TTC549 (cell line): ENCODE measurements around the gene MYLK.

Experiments
- FAIRE-seq: peaks from 2 replicates; lab custom pipeline; 2012; peaks lifted over from hg19 to GRCh38; lab: Jason Lieb, UNC

Gene MYLK

GRCh38 chr3:123696808-123697207 is 187.3 kb downstream of the MYLK start:
- no peak for FAIRE-seq

DNA sequence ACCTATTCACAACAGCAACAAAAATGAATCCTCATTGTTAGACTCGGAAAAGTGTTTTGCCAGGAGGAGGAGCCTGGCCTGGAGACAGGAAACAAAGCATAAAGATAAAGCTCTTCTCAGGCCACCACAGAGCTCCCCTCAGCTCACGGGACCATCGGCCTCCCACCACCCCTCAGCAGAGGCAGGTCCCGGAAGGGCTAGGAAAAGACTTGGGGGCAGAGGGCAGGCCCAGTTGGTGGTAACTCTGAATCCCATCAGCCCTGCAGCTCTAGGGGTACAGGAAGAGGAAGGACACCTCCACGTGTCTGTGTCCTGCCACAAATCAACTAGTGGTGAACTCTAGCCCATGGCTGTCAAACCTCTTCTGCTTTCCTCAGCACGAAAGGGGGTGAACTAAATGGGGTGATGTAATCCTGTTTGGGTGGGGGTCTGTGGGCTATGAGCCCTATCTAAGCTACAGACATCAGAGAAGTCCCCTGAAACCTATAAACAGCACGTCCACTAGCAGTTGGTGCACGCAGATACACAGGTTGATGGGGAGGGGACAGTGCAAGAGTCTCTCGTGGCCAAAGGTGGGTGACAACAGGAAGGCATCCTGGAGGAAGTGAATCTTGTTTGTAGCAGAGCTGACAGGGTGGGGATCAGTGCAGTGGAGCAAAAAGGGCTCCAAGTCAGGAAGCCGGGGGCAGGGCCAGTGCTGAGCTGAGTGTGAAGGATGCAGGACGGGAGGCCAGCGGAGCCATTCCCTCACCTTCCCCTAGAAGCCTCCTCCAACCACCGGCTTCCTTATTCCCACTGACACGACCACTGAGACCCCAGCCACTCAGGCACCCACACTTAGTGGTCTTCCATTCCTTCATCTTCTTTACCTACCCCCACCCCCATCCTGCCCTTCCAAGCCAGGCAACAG is 188.1 kb downstream of the MYLK start:
- FAIRE-seq, result no peak

- no peak for FAIRE-seq
Measured at GRCh38 chr3:123695152-123695551, 189.0 kb downstream of the MYLK start.

DNA sequence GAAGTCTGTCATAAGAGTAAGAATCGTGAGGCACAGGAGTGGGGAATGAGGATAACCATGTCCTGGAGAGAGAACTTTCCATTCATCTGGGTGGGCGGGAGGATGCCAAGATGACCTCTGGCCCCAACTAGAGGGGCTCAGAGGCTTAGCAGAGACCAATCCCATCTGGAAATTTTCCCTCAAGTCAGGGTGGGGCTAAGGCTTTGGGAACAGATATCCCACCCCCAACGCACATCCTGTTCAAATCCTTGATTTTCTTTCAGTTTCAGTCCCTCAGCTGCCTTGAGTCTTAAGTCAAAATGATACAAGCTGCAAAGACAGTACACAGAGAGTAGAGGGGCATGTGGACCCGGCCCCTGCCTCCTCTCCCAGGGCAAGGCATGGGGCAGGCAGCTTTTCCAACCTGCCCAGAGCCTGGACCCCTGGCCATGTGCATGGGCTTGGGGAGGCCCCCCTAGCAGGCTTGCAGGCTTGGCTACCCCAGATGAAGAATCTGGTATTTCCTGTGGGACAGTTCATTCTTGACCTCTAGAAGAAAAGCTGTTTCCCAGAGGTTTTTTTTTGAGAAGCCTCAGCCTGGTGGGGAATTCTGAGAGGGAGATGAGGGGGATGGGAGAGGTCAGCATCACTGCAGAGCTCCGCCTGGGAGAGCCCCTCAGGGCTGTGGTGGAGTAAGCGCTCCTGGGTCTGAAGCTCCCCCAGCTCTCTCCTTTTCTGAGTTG is 189.6 kb downstream of the MYLK start:
- no peak for FAIRE-seq

DNA sequence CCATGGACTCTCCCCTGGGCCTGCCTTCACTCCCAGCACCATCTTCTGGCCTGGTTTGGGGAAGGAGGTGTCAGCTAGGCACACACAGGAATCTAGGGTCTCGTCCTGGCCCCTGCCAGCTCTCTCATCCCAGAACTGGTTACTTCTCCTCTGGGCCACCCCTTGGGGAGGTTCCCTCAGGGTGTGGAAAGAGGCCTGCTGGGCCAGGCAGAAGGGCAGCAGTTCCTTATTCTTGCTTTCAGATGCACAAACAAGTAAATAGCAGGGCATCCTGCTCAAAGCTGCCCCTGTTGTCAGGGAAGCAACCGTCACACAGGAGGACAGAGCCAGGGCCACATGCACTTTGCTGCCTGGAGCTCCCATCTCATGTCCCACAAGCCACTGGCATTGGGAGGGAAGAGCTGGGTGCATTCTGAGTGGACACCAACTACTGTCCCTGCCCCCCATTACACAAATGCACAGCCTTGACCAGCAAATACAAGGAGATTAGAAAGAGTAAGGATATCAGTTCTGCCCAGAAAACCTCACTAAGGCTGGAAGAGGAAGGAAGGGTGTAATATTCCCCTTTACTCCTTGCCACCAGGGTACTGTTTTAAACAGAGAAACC is 190.4 kb downstream of the MYLK start:
- FAIRE-seq, result no peak

DNA sequence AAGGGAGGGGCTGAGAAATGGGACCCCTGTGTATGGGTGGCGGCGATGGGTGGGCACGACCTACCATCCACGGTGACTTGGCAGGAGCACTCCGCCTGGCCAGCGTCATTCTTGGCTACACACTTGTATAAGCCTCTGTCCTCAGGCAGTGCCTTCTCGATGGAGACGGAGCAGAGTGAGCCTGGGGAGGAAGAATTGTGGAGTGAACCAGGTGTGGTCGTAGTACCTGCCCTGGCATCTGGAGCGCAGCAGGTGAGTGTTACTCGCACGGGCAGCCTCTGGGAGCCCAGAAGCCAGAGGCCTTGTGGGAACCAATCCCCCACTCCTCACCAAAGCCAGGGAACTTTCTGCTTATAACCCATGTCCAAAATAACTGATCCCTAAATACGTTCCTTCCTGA is 191.5 kb downstream of the MYLK start:
- no peak for FAIRE-seq

DNA sequence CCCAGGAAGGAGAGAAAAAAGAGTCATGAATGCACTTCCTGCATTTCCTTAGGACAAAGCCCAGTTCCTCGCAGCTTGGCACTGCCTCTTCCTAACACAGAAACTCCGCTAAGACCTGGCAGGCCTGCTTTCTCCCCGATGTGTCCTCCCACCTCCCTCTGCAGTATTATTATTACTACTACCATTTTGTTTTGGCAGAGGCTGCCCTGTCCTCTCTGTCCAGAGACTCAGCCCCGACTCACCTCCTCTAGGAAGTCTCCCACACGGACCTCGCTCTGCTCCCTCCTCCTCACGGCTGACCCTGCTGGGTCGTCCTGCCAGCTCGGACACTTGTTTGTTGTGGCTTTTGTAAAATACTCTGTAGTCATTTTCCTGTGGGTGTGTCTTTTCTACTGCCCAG is 192.1 kb downstream of the MYLK start:
- no peak for FAIRE-seq

DNA sequence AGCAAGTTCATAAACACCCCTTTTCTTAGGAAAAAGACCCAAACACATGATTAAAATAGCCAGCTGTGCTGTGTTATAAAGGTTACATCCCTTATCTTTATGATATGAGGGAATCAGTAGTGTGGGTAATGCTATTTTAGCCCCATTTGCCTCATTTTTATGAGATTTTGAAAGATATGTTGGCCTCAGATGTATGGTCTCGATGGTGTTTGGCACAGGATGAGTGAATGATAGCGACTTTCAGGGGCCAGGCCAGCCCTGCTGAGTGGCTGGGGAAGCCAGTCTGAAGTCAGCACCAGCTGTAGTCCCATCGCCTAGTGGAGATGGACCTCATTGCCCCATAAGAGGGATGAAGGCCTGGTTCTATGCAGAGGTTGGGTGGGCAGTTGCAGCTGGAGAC is 194.3 kb downstream of the MYLK start:
- no peak for FAIRE-seq

- FAIRE-seq, result no peak
Measured at GRCh38 chr3:123688241-123688747, 195.8 kb downstream of the MYLK start.

GRCh38 chr3:123687286-123687685 is 196.8 kb downstream of the MYLK start:
- no peak for FAIRE-seq

GRCh38 chr3:123686251-123686650 is 197.9 kb downstream of the MYLK start:
- FAIRE-seq, result no peak

DNA sequence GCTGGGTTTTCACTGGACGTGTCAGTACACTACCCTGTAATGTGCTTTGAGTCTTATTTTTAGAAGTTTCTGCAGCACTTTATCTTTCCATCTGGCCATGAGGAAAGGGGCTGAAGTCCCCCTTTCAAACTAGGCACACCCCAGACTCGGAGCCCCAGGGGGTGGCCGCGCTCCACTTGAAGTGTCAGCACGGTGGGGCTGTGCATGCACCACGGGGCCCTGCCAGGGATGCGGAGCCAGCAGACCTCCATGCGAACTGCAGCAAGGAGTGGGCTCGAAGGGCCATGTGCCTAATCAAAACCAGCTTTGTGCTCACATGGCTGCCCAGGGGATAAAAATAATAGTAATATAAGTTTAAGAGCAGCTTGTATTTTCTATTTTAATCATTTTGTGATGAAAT is 198.4 kb downstream of the MYLK start:
- no peak for FAIRE-seq

- FAIRE-seq, result no peak
Measured at GRCh38 chr3:123684636-123685035, 199.5 kb downstream of the MYLK start.

DNA sequence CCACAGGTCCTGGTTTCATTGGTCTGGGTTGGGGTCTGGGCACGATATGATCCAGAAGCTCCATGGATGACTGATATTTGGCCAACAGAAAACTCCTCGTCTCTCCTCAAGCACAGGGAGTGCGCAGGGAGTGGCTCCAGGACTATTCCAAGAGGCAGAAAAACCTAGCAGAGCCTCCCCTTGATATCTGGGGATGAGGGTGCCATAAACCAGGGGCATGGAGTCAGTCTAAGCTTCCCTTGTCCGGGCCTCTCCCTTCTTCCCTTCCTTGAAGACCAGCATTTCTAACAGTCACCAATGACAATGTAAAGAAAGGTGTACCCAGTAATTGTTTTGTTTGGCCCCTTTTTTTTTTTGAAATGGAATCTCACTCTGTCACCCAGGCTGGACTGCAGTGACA is 199.9 kb downstream of the MYLK start:
- no peak for FAIRE-seq

- no peak for FAIRE-seq
Measured at GRCh38 chr3:123683505-123684154, 200.5 kb downstream of the MYLK start.

- no peak for FAIRE-seq
Measured at GRCh38 chr3:123682781-123683504, 201.2 kb downstream of the MYLK start.

- no peak for FAIRE-seq
Measured at GRCh38 chr3:123682302-123682701, 201.8 kb downstream of the MYLK start.

DNA sequence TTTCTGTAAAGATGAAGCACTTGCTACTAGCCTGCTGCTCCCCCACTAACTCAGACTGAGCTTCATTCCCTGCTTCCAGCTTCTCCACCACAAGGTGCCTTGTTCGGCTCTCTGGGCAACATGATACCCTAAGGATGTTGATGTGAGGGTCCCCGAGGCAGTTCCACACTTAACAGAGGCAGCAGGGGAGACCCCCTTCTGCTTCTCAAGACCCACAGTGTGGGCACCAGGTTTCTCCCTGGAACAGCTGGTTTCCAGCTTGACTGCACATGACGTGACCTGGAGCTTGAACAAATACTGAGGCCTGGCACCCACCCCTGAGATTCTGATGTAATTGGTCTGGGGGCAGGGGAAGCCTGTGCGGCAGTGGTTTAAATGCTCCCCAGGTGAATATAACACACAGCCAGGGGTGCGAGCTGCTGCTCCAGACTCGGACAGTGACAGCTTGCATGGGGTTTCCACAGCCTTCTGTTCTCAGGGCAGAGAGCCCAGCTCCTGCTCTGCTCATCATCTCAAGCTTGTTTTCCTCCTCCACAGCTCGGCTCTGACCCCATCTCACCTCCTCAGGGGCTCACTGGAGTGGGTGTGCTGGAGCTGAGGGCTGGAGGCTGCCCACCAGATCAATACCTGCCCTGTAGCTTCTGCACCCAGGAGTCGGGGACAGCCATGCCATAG is 204.3 kb downstream of the MYLK start:
- no peak for FAIRE-seq

- FAIRE-seq, result no peak
Measured at GRCh38 chr3:123678108-123678511, 206.0 kb downstream of the MYLK start.

- no peak for FAIRE-seq
Measured at GRCh38 chr3:123672429-123673146, 211.5 kb downstream of the MYLK start.

GRCh38 chr3:123670743-123671142 is 213.4 kb downstream of the MYLK start:
- no peak for FAIRE-seq
